Activated naive CD8-positive, alpha-beta T cell treated with anti-CD3 and anti-CD28 coated beads, Interleukin-2, amount 50 U/mL, for 24 hours (primary cell): ENCODE results near the gene ABHD17A.
"Not testable (repeated sequence)": the region's sequence is repeated elsewhere in the genome, so short reads cannot be mapped to it uniquely, and the experiment has no call there.

ENCODE experiments used
- ATAC-seq: fragments of 150-1000 bp; cut with Tn5 transposase; one replicate; pipeline ENCODE4 v1.10.0; 2021
- DNase-seq: peaks from one replicate; pipeline ENCODE4 v3.0.0; 2021
- H3K27ac Mint-ChIP-seq: one replicate; pipeline ENCODE4 v1.8.0; 2021; ENCODE audit warnings: mild to moderate bottlenecking, mixed read lengths
- H3K27me3 Mint-ChIP-seq: one replicate; pipeline ENCODE4 v1.8.0; 2021; ENCODE audit warnings: mixed read lengths
- H3K36me3 Mint-ChIP-seq: one replicate; pipeline ENCODE4 v1.8.0; 2021; ENCODE audit warnings: low read depth, mixed read lengths
- H3K4me1 Mint-ChIP-seq: one replicate; pipeline ENCODE4 v1.8.0; 2021; ENCODE audit warnings: mixed read lengths
- H3K4me3 Mint-ChIP-seq: one replicate; pipeline ENCODE4 v1.8.0; 2021; ENCODE audit warnings: mild to moderate bottlenecking, moderate library complexity, mixed read lengths
- H3K9me3 Mint-ChIP-seq: one replicate; pipeline ENCODE4 v1.8.0; 2021; ENCODE audit warnings: mixed read lengths

The ABHD17A gene

DNA sequence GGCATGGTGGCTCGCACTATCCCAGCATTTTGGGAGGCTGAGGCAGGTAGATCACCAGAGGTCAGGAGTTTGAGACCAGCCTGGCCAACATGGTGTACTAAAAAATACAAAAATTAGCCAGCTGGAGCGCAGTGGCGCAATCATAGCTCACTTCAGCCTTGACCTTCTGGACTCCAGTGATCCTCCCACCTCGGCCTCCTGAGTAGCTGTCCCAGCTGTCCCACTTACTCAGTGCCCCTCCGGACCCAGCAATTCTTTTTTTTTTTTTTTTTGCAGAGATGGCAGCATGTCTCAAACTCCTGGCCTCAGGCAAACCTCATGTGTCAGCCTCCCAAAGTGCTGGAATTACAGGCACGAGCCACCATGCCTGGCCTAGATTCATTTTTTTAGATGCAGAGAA, 17.6 kb upstream of the ABHD17A start:
- Mint-ChIP-seq H3K9me3 (no peaks in the 10 kb centered on the region), H3K4me1 (peaks cover 31% of the 10 kb centered on the region), H3K27ac (peak overlapping the region; percentile 56), H3K27me3 (no peaks in the 10 kb centered on the region), H3K36me3 (peaks cover 4% of the 10 kb centered on the region), H3K4me3 (no peak overlapping the region)
- no peak for ATAC-seq
- DNase-seq = no peak

DNA sequence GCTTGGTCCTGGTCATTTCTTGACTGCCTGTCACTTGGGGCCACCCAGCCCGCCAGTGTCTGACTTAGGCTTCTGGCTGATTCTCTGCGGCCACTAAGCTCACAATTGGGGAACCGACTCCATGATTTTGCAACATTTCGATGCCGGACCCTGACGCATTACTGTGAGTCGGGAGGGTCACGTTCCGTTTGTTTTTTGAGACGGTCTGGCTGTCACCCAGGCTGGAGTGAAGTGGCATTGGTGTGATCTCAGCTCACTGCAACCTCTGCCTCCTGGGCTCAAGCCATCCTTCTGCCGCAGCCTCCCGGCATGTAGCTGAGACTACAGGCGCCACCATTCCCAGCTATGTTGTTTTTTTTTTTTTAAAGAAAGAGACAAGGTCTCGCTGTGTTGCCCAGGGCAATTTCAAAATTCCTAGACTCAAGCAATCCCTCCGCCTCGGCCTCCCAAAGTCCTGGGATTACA, 16.7 kb upstream of the ABHD17A start:
- no peak overlapping the region for H3K27ac Mint-ChIP-seq

DNA sequence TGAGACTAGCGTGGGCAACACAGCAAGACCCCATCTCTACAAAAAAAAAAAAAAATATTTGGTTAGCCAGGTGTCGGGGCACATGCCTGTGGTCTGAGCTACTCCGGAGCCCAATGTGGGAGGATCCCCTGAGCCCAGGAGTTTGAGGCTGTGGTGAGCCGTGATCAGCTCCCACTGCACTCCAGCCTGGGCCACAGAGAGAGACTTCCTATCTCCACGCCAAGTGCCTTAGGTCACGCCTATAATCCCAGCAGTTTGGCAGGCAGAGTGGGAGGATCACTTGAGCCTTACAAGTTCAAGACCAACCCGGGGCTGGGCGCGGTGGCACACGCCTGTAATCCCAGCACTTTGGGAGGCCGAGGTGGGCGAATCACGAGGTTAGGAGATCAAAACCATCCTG, 11.2 kb upstream of the ABHD17A start:
- peak overlapping the region; percentile 94 for H3K27ac Mint-ChIP-seq
- peaks cover 37% of the 10 kb centered on the region for H3K4me1 Mint-ChIP-seq
- no peak for DNase-seq
- no peak for ATAC-seq
- H3K27me3 Mint-ChIP-seq = no peaks in the 10 kb centered on the region
- peaks cover 4% of the 10 kb centered on the region for H3K36me3 Mint-ChIP-seq
- peak overlapping the region; percentile 82 for H3K4me3 Mint-ChIP-seq
- no peaks in the 10 kb centered on the region for H3K9me3 Mint-ChIP-seq

More for the DNA sequence above, 16.7 kb upstream of the ABHD17A start:
- DNase-seq = no peak
- Mint-ChIP-seq H3K27me3 (no peaks in the 10 kb centered on the region), H3K36me3 (peaks cover 7% of the 10 kb centered on the region), H3K9me3 (no peaks in the 10 kb centered on the region), H3K4me1 (peaks cover 37% of the 10 kb centered on the region), H3K4me3 (no peak overlapping the region)
- no peak for ATAC-seq

DNA sequence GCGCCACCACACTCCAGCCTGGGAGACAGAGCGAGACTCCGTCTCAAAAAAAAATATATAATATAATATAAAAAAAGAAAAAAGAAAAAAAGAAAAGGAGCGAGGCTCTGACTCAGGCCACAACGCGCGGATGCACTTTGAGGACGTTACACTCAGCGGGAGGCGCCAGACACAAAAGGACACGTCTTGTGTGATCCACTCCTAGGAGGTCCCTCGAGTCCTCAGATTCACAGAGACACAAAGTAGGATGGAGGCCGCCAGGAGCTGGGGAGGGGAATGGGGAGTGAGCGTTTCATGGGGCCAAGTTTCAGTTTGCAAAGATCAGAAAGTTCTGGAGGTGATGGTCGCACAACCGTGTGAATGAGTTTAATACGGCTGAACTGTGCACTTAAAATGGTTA, 8.5 kb upstream of the ABHD17A start:
- DNase-seq (no peak), ATAC-seq (no peak)
- Mint-ChIP-seq H3K27ac (peak overlapping the region; percentile 54), H3K36me3 (peaks cover 4% of the 10 kb centered on the region), H3K4me3 (no peak overlapping the region), H3K27me3 (no peaks in the 10 kb centered on the region), H3K4me1 (peaks cover 37% of the 10 kb centered on the region), H3K9me3 (no peaks in the 10 kb centered on the region)

DNA sequence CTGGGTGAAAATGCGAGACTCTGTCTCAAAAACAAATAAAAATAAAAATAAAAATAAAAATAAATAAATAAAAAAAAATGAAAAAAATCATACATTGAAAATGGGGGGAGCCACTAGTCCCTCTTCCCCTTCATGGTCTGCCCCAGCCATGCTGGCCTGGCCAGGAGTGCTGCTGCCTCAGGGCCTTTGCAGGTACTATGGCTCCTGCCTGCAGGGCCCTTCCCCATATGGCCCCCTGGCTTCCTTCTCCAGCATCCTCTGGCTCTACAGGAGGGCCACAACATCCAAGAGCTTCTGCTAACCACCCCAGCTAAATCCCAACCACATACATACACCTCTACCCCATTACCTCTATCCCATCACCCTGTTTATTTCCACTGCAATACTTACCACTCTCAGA, 4.6 kb upstream of the ABHD17A start:
- H3K4me3 Mint-ChIP-seq = no peak overlapping the region
- peaks cover 11% of the 10 kb centered on the region for H3K4me1 Mint-ChIP-seq
- no peak for DNase-seq
- ATAC-seq = no peak
- peaks cover 2% of the 10 kb centered on the region for H3K36me3 Mint-ChIP-seq
- H3K27me3 Mint-ChIP-seq = no peaks in the 10 kb centered on the region
- H3K27ac Mint-ChIP-seq = no peak overlapping the region
- no peaks in the 10 kb centered on the region for H3K9me3 Mint-ChIP-seq

DNA sequence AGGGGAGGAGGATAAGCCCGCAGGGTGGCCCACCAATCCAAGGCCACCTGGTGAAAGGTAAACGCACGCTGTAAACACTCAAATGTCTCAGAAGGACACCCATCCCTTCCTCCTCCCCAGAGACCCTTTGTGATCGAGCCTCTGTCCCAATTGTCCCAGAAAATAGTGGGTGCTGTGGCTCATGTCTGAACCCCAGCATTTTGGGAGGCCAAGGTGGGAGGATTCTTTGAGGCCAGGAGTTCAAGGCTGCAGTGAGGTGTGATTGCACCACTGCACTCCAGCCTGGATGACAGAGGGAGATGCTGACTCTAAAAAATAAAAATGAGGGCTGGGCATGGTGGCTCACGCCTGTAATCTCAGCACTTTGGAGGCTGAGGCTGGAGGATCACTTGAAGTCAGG, 3.1 kb upstream of the ABHD17A start:
- DNase-seq (no peak), ATAC-seq (no peak)
- H3K9me3 Mint-ChIP-seq = no peaks in the 10 kb centered on the region
- peaks cover 3% of the 10 kb centered on the region for H3K36me3 Mint-ChIP-seq
- H3K4me3 Mint-ChIP-seq = no peak overlapping the region
- peaks cover 15% of the 10 kb centered on the region for H3K4me1 Mint-ChIP-seq
- no peak overlapping the region for H3K27ac Mint-ChIP-seq
- H3K27me3 Mint-ChIP-seq = no peaks in the 10 kb centered on the region

DNA sequence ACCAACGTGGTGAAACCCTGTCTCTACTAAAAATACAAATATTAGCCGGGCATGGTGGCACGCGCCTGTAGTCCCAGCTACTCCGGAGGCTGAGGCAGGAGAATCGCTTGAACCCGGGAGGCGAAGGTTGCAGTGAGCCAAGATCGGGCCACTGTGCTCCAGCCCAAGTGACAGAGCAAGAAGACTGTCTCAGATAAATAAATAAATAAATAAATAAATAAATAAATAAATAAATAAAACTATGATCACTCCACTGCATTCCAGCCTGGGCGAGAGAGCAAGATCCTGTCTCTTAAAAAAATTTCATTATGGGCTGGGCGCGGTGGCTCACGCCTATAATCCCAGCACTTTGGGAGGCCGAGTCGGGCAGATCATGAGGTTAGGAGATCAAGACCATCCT, 1.1 kb upstream of the ABHD17A start:
- not testable (repeated sequence) for H3K27me3 Mint-ChIP-seq, H3K4me3 Mint-ChIP-seq, H3K27ac Mint-ChIP-seq, H3K9me3 Mint-ChIP-seq, DNase-seq, ATAC-seq, H3K36me3 Mint-ChIP-seq
- peaks cover 29% of the 10 kb centered on the region for H3K4me1 Mint-ChIP-seq

DNA sequence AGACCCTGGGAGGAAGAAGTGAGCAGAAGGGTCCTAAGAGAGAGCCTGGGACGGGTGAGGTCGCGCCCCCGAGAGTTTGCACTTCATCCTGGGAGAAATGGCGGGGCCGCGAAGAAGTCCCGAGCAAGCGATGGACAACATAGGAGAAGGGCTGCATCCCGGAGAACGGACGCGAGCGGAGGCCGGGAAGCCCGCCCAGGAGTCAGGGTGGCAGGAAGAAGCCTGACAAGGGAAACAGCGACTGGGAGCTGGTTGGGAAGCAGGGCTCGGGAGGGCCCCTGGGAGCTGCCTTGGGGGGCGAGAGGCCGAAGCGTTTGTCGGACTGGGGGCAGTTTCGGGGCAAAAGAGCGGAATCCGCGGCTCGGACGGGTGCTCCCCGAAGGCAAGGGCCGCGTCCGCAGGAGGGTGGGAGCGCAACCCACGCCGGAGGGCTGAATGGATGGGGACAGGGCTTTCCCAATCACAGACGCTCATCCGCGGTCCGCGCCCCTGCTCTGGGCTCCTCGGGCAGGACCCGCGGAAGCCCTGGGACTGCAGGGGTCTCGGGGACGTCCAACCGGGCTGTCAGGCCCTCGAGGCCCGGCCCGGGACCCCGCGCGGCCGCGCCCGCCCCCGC, 469 bp downstream of the ABHD17A start:
- no peaks in the 10 kb centered on the region for H3K9me3 Mint-ChIP-seq
- no peaks in the 10 kb centered on the region for H3K27me3 Mint-ChIP-seq
- peak overlapping the region; percentile 89 for H3K27ac Mint-ChIP-seq
- DNase-seq = no peak
- peaks cover 33% of the 10 kb centered on the region for H3K4me1 Mint-ChIP-seq
- peaks cover 3% of the 10 kb centered on the region for H3K36me3 Mint-ChIP-seq
- no peak for ATAC-seq
- peak overlapping the region; percentile 92 for H3K4me3 Mint-ChIP-seq

DNA sequence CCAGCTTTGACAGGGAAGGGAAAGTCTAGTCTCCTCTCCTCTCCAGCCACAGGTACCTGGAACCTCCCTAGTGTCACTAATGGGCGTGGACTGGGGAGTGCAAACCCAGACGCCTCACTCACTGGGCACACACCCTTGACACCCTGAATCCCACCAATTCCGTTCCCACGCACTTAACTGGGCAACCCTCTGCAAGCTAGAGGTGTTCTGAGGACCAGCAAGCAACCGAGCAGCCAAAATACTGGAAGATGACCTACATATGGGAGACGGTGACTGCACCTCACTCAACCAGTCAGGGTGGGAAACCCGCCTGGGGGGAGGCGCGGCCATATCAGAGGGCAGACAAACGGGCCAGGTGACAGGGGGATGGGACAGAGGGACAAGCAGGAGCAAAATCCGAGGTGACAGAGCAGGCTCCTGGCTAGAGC, 991 bp downstream of the ABHD17A start:
- no peaks in the 10 kb centered on the region for H3K9me3 Mint-ChIP-seq
- no peak for DNase-seq
- H3K4me3 Mint-ChIP-seq = peak overlapping the region; percentile 92
- peak overlapping the region; percentile 89 for H3K27ac Mint-ChIP-seq
- peak; percentile 21 for ATAC-seq
- H3K36me3 Mint-ChIP-seq = peaks cover 3% of the 10 kb centered on the region
- no peaks in the 10 kb centered on the region for H3K27me3 Mint-ChIP-seq
- H3K4me1 Mint-ChIP-seq = peaks cover 33% of the 10 kb centered on the region

DNA sequence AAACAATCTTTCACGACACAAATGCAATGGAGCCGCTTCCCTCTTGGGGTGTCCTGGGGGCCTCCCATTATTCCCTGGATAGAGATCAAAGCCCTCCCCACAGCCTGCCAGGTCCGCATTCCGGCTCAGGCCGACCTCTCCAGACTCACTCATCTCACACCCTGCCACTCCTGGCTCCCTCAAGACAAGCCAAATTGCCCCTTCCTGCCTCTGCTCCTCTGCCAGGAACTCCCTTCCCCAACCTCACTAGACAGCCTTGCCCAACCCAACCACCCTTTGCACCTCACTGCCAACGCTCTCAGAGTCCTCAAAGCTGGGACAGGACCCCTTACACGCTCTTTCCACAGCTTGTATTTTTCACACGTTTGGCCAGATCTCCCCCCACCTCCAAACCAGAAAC, 1.5 kb downstream of the ABHD17A start:
- Mint-ChIP-seq H3K27me3 (no peaks in the 10 kb centered on the region), H3K36me3 (peaks cover 3% of the 10 kb centered on the region), H3K4me1 (peaks cover 33% of the 10 kb centered on the region), H3K4me3 (peak overlapping the region; percentile 92), H3K9me3 (no peaks in the 10 kb centered on the region), H3K27ac (peak overlapping the region; percentile 89)
- ATAC-seq = peak; percentile 31
- no peak for DNase-seq

DNA sequence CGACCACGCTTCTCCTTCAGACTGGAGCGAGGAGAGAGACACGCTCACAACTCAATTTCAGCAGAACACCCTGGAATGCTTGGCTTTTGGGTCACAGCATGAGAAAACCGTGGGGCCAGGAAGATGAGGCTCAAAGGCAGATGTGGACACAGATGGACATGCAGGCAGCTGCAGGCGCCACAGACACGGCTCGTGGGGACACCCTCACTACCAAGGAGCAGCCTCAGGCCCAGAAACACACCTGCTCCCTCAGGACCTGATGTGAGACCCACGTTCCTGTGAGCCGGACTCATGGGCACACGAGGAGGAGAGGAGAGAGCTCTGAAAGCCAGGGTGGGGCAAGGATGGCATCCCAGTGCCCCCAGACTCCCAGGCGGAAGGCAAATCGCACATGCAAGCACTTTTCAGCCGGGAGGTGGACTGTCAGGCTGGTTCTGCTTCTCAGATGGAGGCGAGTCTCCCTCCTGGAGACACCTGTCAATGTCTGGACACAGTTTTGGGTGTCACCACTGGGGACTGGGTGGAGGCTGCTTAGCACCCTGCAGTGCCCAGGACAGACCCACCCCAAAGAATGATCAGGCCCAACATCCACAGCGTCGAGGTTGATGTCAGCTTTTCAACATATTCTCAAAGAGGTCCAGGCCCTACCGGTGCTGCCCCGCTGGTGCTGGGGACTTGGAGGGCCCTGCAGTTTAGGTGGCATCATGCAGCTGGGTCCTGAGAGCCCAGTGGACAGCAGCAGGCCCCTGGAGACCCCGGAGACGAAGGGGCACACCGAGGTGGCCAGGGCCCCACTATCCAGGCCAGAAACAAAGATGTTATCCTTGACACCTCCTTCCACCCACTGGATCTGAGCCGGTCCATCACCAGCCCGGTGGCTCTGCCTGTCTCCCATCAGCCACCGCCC, 2.3 kb downstream of the ABHD17A start:
- Mint-ChIP-seq H3K27ac (peak overlapping the region; percentile 89), H3K4me1 (peaks cover 33% of the 10 kb centered on the region), H3K9me3 (no peaks in the 10 kb centered on the region), H3K27me3 (no peaks in the 10 kb centered on the region), H3K36me3 (peaks cover 3% of the 10 kb centered on the region), H3K4me3 (peak overlapping the region; percentile 92)
- ATAC-seq = no peak
- no peak for DNase-seq

DNA sequence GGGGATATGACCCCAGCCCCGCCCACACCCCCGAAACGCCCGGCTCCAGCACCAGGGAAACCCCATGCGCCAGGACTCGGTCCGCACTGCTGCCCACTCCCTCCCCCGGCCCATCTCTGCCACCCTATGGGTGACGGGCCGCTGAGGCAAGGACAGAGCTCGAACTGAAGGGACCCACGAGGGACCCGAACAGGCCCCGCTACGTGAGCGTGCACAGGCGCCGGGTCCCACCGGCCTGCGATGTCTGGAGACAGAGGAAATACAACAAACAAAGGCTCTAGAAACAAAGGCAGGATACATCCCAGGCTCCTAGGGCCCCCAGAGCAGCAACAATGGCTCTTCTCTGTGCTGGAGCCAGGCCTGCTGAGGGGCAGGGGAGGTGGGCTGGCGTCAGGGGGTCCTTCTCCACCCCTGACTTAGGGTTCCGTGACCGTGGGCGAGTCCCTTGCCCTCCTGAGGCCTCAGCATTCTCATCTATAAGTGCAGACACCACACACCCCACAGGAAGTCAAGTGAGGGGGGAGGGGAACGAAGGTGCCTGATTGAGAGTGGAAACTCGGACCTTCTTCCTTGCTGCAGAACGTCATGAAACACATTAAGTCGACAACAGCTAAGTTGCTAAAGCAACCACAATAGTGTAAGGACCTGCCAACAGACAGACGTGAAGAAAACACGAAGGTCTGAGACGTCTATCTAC, 3.1 kb downstream of the ABHD17A start:
- peak; percentile 68 for DNase-seq
- peak; percentile 51 for ATAC-seq
- H3K4me3 Mint-ChIP-seq = peak overlapping the region; percentile 92
- peaks cover 3% of the 10 kb centered on the region for H3K36me3 Mint-ChIP-seq
- H3K4me1 Mint-ChIP-seq = peaks cover 33% of the 10 kb centered on the region
- H3K27me3 Mint-ChIP-seq = no peaks in the 10 kb centered on the region
- H3K9me3 Mint-ChIP-seq = no peaks in the 10 kb centered on the region
- H3K27ac Mint-ChIP-seq = peak overlapping the region; percentile 89

DNA sequence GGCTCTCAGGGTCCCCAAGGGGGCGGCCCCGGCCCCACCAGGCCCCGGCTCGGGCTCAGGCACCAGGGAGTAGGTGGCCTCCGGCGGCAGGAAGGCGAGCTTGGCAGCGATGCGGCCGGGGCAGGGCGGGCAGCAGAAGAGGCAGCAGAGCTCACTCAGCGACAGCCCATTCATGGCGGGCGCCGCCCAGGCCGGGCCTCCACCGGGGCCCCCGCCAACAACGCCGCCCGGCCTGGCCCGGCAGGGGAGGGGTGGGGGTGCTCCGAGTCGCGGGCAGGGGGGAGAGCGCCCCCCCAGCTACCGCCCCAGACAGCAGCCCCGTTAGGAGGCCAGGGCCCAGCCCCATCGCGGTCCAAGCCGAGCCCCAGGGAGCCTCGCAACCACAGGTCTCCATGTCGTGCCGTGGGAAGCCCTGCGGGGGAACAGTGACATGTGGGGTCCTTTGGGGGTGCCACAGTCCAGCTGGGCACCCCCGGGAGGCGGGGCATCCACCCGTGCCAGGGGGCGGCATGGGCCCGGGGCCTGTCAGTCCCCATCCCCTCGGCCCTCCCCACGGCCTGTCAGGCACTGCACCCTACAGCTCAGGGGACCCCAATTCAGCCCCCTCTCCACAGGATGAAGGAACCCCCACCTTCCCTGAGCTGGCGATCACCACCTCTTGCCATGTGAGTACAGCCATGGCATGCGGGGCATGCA, 3.8 kb downstream of the ABHD17A start:
- not testable (repeated sequence) for H3K9me3 Mint-ChIP-seq, H3K27me3 Mint-ChIP-seq, DNase-seq, H3K36me3 Mint-ChIP-seq, ATAC-seq
- peak overlapping the region; percentile 92 for H3K4me3 Mint-ChIP-seq
- H3K4me1 Mint-ChIP-seq = peaks cover 33% of the 10 kb centered on the region
- peak overlapping the region; percentile 89 for H3K27ac Mint-ChIP-seq
